Measurements from ENCODE around the gene LTN1. TPM values are rescaled to one million over a fixed set of nuclear protein-coding genes. Genes with fewer than 3 reads are reported as not detected.
A peak's percentile ranks its signal among the peaks of the same experiment; 100 is the strongest.
"Not testable (repeated sequence)": the region's sequence is repeated elsewhere in the genome, so short reads cannot be mapped to it uniquely, and the experiment has no call there.

Gene LTN1, protein sequence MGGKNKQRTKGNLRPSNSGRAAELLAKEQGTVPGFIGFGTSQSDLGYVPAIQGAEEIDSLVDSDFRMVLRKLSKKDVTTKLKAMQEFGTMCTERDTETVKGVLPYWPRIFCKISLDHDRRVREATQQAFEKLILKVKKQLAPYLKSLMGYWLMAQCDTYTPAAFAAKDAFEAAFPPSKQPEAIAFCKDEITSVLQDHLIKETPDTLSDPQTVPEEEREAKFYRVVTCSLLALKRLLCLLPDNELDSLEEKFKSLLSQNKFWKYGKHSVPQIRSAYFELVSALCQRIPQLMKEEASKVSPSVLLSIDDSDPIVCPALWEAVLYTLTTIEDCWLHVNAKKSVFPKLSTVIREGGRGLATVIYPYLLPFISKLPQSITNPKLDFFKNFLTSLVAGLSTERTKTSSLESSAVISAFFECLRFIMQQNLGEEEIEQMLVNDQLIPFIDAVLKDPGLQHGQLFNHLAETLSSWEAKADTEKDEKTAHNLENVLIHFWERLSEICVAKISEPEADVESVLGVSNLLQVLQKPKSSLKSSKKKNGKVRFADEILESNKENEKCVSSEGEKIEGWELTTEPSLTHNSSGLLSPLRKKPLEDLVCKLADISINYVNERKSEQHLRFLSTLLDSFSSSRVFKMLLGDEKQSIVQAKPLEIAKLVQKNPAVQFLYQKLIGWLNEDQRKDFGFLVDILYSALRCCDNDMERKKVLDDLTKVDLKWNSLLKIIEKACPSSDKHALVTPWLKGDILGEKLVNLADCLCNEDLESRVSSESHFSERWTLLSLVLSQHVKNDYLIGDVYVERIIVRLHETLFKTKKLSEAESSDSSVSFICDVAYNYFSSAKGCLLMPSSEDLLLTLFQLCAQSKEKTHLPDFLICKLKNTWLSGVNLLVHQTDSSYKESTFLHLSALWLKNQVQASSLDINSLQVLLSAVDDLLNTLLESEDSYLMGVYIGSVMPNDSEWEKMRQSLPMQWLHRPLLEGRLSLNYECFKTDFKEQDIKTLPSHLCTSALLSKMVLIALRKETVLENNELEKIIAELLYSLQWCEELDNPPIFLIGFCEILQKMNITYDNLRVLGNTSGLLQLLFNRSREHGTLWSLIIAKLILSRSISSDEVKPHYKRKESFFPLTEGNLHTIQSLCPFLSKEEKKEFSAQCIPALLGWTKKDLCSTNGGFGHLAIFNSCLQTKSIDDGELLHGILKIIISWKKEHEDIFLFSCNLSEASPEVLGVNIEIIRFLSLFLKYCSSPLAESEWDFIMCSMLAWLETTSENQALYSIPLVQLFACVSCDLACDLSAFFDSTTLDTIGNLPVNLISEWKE (N-terminal part only)
- total RNA-seq (2014; rRNA removed; shearing (Covaris generic)): 20.6 and 23.1 TPM in 2 replicates

DNA sequence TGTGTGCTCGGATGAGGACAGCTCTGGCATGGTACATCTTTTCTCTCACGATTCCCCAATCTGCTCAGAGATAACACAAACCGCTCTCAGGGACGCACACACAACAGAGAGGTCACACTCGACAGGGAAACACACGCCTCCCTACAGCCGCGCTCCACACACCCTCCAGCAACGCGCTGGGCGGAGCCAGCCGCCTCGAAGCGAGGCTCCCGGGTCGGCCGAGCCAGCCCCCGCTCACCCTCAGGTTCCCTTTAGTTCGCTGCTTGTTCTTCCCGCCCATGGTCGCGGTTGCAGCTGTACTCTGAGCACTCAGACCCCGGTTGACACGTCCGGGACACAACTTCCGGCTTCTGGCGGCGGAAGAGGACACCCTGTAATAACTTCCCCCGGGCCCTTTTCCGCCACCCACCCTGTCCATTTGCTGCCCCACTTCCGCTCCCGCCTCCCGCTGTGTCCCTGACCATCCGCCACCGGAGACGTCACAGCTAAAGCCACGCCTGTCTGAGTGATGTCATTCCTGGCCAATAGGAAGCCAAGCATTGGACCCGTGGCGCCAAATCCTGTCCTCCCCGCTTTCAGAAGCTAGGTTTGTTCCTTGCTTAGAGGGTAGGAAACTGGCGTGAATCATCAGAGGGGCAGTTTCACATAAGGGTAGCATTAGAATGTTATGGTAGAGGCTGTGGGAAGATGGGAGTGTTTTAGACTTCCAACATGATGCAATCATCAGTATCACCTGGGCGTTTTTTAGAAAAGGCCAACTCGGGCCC is at the start of gene LTN1:
Gene LTN1 (minus strand): TSS at position 352 of the 767 bp plus-strand sequence. CDS start 72 bp downstream, at position 280.
- peak; percentile 99 for DNase-seq (ENCODE audit: low read depth)

DNA sequence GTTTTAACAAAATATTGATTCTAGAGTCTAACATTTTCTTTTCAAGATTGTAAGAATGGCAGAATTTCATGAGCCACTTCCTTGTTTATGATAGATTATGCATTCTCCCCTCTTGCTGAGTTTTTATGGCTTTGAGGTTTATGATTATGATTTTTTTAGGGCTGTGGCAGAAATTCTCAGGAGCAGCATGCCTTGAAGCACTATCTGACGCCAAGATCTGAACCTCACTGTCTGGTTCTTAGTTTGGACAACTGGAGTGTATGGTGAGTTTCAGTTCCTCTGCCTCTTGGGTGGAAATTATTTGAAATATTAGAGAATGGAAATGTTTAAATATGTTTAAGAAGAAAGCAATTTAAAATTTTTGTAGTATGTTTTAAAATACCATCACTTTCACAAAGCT is 42.0 kb upstream of the LTN1 start:
- DNase-seq (ENCODE audit: low read depth): no peak

DNA sequence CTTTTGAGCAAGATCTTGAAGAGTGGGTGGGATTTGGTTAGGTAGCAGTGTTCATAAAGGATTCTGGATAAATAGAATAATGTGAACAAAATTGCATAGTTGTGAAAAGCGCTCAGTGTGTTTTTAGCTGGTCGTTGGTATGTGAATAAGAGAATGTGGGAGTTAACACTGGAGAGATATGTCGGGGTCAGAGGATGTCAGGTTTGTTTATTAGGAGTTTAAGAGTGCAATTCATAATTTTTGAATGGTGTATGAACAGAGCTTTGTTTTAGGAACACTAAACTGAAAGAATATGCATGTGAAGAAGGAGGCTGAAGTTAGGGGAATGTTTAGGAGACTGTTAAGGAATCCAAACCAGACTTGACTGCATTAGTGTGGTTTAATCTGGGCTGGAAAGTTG is 41.2 kb upstream of the LTN1 start:
- DNase-seq (ENCODE audit: low read depth): peak; percentile 1

DNA sequence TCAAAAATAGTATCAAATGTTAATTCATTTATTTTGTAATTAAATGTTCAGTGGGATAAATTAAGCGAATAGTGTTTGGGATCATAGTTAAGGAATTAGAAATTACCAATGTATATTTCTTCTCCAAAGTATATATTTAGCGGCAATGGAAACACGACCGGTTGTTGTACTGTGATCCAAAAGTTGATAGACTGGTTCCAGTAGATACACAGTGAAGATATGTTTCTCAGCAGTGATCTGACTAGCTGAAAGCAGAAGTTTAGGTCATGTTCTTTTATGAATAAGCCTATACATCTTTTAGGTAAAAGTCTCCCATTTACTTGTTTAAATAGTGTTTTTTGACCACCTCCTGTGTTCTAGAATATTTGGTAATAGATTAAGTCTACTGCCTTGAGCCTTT is 40.6 kb upstream of the LTN1 start:
- no peak for DNase-seq (ENCODE audit: low read depth)

DNA sequence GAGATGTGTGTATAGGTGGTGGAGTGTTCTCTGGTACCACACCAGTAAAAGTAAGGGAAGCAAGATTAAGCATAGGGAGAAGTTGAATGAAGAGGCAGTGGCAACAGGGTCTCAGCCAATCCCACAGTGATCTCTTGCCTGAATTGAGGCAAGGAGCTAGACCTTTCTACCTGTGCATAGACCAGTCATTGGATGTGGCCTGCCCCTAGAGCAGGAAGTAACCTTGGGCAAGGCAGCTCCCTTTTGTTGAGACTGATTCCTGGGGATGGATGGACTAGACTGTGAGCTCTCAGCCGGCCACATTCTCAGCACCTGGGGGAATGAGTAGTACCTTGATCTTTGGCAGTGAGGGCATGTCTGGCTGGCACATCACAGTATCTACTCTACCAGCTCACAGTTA is 38.2 kb upstream of the LTN1 start:
- DNase-seq (ENCODE audit: low read depth): no peak

DNA sequence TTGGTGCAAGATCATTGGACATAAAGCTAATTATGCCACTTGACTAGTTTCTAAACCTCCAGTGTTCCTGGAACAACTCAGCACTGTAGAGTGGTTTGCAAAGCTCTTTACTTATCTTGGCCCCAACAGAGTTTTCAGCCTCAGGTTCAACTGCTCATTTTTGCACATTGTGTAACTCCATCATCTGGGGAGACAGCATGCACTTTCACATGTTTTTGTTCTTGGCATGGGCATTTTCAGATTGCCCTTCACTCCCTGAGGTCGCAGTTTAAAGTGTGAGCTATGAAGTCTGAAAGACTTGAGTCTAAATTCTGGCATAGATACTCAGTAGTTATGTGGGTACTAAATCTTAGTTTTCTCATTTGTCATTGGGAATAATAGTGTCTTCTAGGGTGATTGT is 36.8 kb upstream of the LTN1 start:
- no peak for DNase-seq (ENCODE audit: low read depth)

DNA sequence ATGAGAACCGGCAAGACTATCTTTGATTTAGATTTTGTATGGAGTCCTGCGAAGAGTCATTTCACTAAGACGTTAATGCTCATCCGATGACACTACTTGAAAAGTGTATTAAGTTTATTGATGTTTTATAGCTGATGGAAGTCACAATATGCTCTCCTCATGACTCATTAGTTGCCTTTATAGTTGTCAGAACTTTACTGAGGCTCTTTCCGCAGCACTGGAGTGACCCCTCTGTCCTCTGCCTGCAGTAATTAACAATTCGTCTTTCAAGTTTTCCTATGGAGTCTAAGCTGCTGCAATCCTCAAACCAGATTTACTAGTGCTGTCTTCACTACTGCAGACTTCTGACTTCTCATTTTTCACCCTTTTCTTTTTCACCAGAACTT is 32.6 kb upstream of the LTN1 start:
- DNase-seq (ENCODE audit: low read depth): peak; percentile 24

DNA sequence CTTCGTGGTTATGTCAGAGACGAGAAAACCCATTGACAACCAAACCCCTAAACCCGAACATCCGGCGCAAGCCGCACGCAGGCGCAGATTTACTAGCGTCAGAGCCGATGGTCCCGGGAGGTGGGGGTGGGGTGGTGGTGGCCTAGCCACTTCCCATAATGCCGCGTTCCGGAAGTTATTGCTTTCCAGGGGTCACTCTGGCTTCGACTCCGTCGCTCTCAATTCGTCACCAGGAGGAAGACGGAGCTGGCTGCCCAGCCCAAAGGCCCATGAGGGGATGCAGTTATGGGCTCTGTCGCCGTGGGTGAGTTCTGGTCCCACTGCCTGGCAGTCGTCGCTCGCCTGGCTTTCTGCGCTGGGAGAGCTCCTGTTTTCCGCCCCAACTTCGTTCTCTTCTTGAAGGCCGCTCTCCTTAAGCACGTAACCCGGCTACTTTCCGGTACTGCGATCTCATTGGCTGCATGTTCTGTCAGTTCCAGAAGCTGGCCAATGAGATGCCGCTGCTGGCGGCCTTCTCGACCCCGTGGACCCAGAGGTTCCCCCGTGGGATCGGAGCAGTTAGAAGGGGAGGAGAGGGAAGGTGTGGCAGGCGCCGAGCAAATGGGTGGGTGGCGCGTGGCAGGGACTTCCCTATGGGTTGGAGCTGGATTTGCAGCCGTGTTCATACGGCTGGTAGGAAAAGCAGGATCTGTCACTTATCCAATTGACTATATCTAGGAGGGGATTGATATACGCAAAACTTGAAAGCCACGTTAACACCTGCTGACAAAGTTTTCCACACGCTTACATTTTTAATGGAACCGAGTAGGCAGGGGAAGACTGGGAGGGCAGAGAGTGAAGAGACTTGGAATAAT is 32.0 kb upstream of the LTN1 start, which contains the start of gene USP16:
Gene USP16 (plus strand): TSS at position 195 of the 854 bp plus-strand sequence. CDS start 3,246 bp downstream, outside the sequence.
- DNase-seq (ENCODE audit: low read depth): peak; percentile 98

DNA sequence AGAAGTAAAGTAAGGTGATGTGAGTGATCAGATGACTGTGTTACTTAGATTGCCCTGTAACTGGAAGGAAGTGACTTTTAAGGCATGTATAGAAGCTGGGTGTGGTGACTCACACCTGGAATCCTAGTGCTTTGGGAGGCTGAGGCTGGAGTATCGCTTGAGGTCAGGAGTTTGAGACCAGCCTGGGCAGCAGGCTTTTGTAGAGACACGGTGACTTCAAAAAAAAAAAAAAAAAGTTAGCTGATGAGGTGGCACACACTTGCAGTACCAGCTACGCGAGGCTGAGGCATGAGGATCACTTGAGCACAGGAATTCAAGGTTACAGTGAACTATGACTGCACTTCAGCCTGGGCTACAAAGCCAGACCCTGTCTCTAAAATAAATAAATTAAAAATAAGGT is 29.5 kb upstream of the LTN1 start:
- peak; percentile 6 for DNase-seq (ENCODE audit: low read depth)

DNA sequence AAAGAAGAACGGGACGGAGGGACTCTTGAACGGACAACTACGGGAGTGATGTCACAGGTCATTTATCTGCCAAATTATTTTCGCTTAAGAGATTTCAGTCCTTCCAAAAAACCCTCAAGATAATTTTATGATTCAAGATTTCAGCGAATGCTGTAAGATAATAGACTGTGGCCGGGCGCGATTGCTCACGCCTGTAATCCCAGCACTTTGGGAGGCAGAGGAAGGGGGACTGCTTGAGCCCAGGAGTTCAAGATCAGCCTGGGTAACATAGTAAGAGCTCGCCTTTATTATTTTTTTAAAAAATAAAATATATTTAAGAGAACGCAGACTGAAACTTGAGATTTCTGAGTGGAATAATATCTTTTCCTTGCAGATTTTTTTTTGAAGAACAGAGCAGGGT is 25.9 kb upstream of the LTN1 start:
- peak; percentile 4 for DNase-seq (ENCODE audit: low read depth)

DNA sequence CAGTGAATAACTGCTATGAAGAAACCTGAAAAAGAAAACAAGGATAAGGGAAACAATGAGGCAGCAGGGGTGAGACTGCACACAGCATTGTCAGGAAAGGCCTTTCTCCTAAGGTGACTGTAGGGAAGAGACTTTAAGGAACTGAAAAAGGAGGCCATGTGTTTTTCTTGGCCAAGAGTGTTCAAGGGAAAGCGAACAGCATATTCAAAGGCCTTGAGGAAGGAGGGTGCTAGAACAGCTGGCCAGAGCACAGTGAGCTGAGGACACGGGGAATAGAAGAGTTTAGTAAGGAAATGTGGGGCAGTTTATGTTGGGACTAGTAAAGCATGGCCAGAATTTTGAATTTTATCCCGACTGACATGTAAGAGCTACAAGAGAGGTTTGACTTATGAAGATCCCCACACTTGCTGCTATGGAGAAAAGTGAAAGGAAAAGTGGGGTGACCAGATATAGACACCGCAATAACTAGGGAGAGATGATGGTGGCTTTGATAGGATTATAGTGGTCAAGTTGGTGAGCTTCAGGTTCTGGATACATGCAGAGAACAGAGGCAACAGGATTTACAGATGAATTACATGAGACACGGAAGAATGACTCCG is 25.1 kb upstream of the LTN1 start:
- DNase-seq (ENCODE audit: low read depth): no peak

DNA sequence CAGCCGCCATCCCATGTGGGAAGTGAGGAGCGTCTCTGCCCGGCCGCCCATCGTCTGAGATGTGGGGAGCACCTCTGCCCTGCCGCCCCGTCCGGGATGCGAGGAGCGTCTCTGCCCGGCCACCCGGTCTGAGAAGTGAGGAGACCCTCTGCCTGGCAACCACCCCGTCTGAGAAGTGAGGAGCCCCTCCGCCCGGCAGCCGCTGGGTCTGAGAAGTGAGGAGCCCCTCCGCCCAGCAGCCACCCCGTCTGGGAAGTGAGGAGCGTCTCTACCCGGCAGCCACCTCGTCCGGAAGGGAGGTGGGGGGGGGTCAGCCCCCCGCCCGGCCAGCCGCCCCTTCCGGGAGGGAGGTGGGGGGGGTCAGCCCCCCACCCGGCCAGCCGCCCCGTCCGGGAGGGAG is 18.6 kb upstream of the LTN1 start:
- DNase-seq (ENCODE audit: low read depth): not testable (repeated sequence)

DNA sequence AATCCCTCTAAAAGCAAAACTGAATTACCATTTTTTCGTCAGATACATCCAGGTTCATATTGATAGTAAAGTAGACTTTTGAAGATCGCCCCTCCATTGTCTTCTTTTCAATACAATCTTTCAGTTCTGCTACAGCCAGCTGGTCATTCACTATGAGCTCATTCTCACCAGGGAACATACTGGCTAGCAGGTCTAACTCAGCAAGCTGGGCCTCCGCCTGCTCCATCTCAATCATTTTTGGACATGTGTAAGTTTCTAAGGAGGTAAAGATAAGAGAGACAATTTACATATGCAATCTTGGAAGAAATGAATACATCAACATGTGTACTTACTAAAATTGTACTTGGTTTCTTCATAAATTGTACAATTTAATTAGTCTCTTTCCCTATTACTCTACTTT is 15.7 kb upstream of the LTN1 start:
- no peak for DNase-seq (ENCODE audit: low read depth)

DNA sequence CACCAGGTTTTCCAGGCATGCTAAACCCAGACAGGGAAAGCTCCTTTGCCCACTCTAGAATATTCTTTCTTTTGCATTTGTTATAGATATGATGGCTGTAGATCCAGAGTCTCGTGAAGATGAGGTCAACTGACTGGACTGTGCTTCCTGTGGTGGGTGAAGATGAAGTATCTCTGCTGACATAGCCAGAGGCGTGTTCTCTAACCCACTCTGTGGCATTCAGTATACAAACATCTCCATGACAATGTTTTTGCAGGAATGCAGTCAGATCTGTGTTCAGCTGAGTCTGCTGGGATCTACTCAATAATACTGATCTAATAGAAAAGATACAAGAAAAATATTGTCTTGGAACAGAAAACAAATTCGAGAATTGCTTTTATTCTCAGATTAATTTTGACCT is 15.1 kb upstream of the LTN1 start:
- no peak for DNase-seq (ENCODE audit: low read depth)

DNA sequence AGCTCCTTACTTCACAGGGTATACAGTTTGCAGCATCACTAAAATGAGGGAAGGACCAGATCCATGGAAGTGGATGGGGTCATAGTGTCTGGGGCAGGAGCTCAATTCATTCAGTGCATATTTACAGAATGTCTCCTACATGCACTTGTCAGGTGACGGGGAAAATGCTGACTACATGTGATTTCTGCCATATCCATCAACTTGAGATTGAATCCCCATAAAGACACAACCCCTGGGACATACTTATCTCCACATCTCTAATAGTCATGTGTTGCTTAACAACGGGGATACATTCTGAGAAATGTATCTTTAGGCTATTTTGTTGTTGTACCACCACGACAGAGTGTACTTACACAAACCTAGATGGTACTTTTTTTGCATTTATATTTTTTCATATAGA is 14.5 kb upstream of the LTN1 start:
- DNase-seq (ENCODE audit: low read depth): no peak

DNA sequence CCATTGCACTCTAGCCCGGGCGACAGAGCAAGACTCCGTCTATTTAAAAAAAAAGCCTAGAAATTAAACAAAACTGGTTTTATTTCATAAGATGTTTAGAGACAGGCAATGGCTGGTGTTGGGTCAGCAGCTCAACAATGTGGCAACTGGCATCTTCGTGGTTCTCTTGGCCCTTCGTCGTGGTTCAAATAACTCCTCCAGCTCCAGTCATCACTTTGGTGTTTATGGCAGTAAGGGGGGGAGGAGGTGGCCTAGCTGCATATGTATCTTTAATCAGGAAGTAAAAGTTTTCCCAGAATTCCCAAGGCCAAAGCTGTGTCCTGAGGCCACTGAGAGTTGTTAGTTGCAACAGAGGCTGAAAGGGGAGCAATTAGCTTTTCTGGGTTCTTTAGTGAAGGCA is 13.0 kb upstream of the LTN1 start:
- no peak for DNase-seq (ENCODE audit: low read depth)

DNA sequence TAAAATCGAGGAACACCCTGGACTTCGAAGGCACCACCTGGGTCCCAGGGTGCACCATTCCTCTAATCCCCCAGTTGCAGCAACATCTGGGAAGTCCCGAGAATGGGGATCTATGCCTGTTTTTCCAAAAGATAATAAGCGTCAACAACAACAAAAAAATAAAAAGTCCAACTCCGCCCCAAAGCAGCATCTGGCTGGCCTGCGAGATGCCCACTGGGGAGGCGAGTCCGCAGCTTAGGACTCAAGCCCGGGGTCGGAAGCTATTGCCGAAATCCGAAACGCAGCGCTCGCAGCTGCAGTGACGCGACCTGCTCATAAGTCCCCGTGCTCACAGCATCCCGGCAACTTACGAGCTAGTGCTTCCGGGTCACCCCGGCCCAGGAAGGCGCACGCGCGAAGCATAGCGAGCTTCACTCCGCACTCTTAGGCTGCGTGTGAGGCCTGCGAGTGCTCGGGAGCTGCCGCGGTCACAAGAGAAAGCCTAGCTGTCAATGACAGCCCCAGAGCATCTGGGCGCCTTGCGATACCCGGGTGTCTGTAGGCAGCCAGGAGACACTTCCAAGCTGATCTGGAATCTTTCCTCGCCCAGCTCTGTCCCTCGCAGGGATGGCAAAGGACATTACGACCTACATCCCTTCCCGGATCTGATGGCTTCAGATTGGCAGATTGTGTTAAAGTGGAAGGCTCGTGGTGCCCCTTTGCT is 9.9 kb upstream of the LTN1 start:
- DNase-seq (ENCODE audit: low read depth): peak; percentile 95

DNA sequence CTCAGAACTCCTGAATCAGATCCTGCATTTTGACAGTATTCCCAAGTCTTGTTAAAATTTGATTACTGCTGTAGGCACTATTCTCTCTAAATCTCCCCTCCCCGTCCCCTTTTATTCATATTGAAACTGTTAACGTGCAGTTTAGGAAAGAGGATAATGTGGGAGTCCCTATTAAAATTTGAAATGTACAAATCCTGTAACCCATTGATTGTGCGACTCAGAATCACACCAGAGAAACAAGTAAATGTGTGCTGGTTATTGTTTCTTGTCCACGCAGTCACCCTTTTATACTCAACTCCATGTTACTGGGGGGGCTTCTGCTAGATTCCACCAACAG is 584 bp upstream of the LTN1 start:
- DNase-seq (ENCODE audit: low read depth): no peak

DNA sequence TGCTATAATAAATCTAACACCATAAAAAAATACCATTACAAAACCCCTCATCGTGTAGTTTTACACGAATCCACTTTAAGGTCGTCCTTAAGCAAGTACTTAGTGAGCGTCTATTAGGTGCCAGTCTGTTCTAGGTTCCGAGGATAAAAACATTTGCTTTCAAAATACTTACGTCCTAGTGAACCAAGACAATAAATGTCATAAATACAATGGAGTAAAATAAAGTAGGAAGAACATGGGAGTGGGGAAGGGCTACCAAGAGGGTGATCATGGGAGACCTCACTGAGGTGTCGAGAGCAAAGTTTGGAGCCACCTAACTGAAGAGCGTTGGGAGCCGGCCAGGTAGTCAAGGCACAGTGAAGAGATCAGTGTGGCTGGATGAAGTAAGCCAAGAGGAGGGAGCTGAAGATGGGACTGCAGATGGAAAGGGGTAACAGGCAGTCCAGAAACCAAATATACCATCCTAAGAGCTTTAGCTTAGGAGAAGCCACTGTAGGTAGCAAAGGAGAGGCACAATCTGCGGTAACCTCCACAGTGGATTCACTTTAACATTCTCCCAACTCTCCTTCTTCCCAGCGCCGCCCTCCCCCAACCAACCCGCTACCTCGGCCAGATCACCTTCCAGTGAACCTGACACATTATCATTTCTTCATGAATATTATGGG is 684 bp downstream of the LTN1 start:
- DNase-seq (ENCODE audit: low read depth): no peak

Data from RPMI7951 (cell line).